NT2/D1 (cell line): ENCODE data around the gene NUTM2A.
"Not testable (repeated sequence)": the region's sequence is repeated elsewhere in the genome, so short reads cannot be mapped to it uniquely, and the experiment has no call there.

Source experiments
- YY1 ChIP-seq: IDR thresholded peaks from 2 replicates; pipeline ENCODE4 v1.6.1; 2011; ENCODE audit not compliant: insufficient read length, insufficient read depth
- ZNF274 ChIP-seq: IDR thresholded peaks from 2 replicates; pipeline ENCODE4 v1.6.1; 2011; ENCODE audit warnings: mild to moderate bottlenecking, low read depth, low read length

- TF ChIP-seq YY1, ZNF274: not testable (repeated sequence)
Measured at GRCh38 chr10:87206922-87207321, 18.3 kb upstream of the NUTM2A start.
